Testis (tissue), 2 donors: ENCODE data around the gene MB21D2.

Experiments used
- CTCF ChIP-seq, 3 experiments: fragments of 450-650 bp in 2 of 3; fragments of 200-600 bp in 1 of 3; sonication (generic) in 1 of 3; IDR thresholded peaks; one replicate each; pipeline ENCODE4 v1.5.1; 2016 to 2019; ENCODE audit warnings: antibody characterized with exemption in 3 of 3, mild to moderate bottlenecking in 2 of 3, moderate library complexity in 1 of 3
- POLR2A ChIP-seq: fragments of 450-650 bp; IDR thresholded peaks from one replicate; pipeline ENCODE4 v1.6.1; 2017; ENCODE audit warnings: antibody characterized with exemption, mild to moderate bottlenecking, moderate library complexity

DNA sequence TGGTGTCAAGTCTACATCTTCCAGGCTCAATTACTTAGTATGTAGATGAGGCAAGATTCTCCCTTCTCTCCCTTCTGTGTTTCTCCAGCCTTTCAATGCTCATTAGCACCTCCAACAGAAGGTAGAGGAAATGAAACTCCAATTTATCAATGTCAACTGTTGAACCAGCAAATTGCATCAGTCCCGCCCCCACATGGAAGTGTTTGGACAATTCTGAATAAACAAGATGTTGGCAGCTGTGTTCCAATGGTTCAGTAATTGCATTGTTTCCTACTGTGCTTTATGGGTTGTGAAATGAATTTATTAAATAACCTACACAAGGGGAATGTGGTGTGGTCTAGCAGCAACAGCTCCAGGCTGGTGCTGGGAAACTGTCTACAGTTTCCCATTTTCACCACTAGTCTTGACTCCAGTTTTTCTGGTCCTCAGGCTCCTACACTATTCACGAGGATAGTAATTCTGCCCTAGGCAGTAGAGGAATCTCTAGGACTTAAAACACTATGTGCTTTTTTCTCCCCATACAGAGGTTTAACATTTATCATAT, 91.9 kb downstream of the MB21D2 start:
- no peak for TF ChIP-seq CTCF (IDR thresholded peaks at IDR 0.05)
- TF ChIP-seq POLR2A = no peak
